Stimulated activated CD8-positive, alpha-beta memory T cell treated with anti-CD3 and anti-CD28 coated beads, Interleukin-15, amount 100 ng/mL, for 4 hours (primary cell): ENCODE results near the gene PRR23E.

Experiments
- DNase-seq, 2 donors: peaks; one replicate each; pipeline ENCODE4 v3.0.0-alpha.2; 2020; ENCODE audit warnings: low read depth in 2 of 2

PRR23E gene

DNA sequence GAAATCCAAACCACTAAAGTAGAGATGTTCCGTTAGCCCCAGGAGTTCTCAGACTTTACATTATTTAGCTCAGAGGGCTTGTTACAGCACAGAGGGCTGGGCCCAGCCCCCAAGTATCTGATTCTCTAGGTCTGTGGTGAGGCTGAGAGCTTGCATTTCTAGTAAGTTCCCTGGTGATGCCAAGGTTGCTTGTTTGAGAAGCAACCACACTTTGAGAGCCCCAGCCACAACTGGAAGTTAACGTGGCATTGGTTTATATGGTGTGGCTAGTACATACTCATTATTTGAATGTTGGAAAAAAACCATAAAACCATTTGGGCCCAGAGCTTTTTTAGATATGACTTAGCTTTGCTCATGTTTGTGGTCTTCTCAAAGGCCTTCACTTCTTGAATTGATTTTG lies 35.9 kb downstream of the PRR23E start:
- DNase-seq = no peak

- DNase-seq = no peak
Observed at GRCh38 chr3:127233371-127233770, 40.4 kb downstream of the PRR23E start.

- no peak for DNase-seq
Observed at GRCh38 chr3:127234778-127235177, 41.8 kb downstream of the PRR23E start.

DNA sequence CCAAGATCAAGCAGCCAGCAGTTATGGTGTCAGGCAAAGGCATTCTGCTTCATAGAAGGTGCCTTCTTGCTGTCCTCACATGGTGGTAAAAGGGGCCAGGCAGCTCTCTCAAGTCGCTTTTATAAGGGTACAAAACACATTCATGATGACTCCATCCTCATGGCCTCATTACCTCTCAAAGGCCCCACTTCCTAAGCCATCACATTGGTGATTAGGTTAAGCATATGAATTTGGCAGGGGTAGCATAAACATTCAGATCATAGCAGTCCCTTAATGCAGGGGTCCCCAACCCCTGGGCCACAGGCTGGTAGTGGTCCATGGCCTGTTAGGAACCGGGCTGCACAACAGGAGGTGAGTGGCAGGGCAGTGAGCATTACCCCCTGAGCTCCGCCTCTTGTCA lies 42.8 kb downstream of the PRR23E start:
- DNase-seq = no peak

- DNase-seq = no peak
Observed at GRCh38 chr3:127237835-127238234, 44.9 kb downstream of the PRR23E start.

- DNase-seq = no peak
Observed at GRCh38 chr3:127238602-127239001, 45.7 kb downstream of the PRR23E start.

DNA sequence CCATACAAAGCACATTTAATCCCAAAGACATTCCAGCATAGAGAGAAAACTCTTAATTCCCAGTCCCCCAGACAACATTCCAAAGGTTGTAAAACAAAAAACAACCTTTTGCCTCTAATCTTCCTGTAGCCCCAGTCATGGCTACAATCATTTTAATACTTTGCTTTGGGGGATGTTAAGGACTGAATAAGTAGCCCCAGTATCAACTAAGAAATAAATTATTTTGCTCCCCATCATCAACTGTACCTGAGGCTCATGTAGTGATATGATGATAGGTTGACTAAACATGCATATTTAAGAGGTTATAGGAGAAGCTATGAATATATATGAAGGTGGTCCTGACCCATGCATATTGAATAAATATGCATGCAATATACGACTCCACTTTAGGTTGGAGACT lies 54.4 kb downstream of the PRR23E start:
- DNase-seq = no peak
